CD4-positive, alpha-beta T cell treated with Interleukin-2 at 100 ng/mL for 4 hours (primary cell): Measurements from ENCODE around the gene PNPLA1.
"Not testable (repeated sequence)": the region's sequence is repeated elsewhere in the genome, so short reads cannot be mapped to it uniquely, and the experiment has no call there.

Source experiments
- DNase-seq: peaks from one replicate; pipeline ENCODE4 v3.0.0-alpha.2; 2020; ENCODE audit warnings: low spot score

Gene PNPLA1

GRCh38 chr6:36336779-36337241 is 67.0 kb downstream of the PNPLA1 start, which contains the start of gene BNIP5:
BNIP5 (minus strand) TSS chr6:36336888; CDS start chr6:36330690, 6,198 bp downstream.
- peak; percentile 6 for DNase-seq

DNA sequence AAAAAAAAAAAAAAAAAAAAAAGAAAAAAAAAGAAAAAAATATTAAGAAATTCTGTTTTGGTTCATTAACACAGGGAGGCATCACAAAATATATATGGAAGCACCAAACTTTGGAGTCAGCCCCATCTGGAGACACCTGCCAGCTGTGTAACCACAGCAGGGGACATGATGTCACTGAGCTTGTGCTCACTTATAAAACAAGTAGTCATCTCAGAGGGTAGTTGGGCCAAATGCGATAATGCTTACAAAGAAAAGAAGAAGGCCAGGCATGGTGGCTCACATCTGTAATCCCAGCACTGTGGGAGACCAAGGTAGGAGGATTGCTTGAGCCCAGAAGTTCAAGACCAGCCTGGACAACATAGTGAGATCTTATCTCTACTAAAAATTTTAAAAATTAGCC is 68.0 kb downstream of the PNPLA1 start:
- DNase-seq: no peak

GRCh38 chr6:36338223-36338622 is 68.4 kb downstream of the PNPLA1 start:
- DNase-seq: not testable (repeated sequence)

GRCh38 chr6:36339146-36339545 is 69.3 kb downstream of the PNPLA1 start:
- no peak for DNase-seq

GRCh38 chr6:36340306-36340617 is 70.4 kb downstream of the PNPLA1 start:
- DNase-seq: no peak

GRCh38 chr6:36340618-36341454 is 71.0 kb downstream of the PNPLA1 start:
- DNase-seq: peak; percentile 74

DNA sequence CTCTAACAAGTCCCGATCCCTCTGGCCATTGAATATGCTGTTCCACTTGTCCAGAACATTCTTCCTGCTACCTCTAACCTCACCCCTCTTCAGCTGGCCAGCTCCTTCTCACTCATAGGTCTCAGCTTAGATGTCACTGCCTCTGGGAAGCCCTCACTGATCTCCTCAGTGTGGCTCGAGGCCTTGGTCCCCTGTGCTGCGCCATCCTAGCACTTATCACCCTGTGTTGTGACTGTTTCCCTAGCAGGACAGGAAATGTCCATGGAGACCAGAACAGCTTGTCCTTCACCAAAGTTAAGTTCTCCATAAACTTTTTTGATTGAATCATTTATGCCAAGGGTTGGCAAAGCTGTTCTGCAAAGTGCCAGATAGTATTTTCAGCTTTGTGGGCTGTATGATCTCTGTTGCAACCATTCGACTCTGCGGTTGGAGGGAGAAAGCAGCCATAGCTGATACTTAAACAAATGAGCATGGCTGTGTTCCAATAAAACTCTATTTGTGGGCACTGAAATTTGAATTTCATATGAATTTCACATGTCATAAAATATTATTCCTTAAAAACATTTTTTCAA is 73.3 kb downstream of the PNPLA1 start:
- no peak for DNase-seq

DNA sequence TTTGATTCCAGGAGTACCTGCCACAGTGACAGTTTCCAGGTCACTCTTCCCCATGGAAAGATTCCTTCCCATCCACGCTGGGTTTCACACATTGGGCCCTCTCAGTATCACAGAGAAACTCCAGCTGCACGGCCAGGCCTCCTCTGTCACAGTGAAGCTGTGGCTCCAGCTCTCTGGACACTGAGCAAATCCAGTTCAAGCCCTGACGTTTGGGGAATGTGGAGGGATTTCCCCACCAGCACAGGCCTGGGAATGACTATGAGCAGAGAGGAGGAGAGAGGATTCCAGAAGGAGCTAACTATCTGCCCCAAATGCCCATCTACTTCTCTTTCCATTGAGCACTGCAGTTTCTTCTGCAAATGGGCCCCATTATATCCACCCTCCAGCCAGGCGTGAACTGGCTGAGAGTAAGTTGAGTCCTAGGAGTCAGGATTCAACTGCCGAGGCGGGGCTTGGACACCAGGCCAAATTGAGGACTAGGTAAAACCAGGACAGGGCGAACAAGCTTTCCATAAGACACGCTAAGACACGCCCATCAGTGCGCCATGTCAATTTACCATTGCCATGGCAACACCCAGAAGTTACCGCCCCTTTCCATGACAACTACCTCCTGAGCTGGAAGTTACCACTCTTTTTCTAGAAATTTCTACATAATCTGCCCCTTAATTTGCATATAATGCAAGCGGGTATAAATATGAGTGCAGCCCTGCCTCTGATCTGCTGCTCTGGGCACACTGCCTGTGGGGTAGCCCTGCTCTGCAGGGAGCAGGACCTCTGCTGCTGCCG is 76.0 kb downstream of the PNPLA1 start:
- DNase-seq: no peak

DNA sequence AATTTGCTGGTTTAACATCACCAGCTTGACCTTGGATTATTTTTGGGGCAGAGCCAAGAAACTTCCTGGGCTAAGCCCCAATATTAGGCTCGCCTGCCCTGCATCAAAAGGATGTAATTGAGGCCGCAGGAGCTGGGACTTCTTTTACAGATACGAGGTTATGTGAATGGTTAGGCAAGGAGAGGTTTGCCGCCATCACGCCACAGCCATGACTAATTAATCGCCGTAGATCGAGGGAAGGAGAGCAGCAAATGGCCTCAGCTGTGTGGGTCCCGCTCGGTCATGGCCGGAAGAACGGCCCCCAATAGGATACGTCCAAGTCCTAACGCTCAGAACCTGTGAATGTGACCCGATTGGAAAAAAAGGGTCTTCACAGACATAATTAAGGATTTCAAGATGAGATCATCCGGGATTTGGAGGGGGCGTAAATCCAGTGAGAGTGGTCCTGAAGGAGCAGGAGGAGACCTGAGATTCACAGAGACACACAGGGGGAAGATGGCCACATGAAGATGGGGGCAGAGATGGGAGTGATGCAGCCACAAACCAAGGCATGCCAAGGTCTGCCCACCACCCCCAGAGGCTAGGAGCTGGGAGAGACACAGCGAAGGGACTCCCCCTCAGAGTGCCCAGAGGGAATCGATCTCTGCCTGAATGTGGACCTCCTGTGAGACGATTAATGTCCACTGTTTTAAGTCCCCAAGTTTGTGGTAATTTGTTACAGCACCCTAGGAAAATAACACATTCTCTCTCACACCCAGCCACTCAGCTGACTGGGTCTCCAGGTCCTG is 76.8 kb downstream of the PNPLA1 start:
- DNase-seq: no peak

GRCh38 chr6:36347621-36348020 is 77.8 kb downstream of the PNPLA1 start:
- DNase-seq: no peak

- no peak for DNase-seq
These were observed 79.4 kb downstream of the PNPLA1 start for GRCh38 chr6:36349240-36349639.

DNA sequence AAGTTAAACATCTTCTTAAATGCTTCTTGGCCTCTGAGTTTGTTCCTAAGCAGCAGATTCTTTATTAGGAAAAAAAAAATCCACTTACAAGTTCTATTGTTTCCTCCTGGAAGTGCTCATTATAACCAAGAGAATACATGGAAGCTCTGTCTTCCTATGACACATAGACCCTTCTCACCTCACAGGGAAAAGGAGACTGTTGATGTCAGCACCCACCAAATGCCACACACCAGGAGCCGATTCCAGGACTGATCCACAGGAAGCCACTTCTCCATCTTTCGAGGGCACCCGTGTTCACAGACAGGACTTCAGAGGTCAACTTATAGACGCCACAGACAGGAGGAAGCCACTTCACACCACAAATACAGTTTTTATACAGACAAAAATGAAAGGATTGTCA is 80.2 kb downstream of the PNPLA1 start:
- no peak for DNase-seq

DNA sequence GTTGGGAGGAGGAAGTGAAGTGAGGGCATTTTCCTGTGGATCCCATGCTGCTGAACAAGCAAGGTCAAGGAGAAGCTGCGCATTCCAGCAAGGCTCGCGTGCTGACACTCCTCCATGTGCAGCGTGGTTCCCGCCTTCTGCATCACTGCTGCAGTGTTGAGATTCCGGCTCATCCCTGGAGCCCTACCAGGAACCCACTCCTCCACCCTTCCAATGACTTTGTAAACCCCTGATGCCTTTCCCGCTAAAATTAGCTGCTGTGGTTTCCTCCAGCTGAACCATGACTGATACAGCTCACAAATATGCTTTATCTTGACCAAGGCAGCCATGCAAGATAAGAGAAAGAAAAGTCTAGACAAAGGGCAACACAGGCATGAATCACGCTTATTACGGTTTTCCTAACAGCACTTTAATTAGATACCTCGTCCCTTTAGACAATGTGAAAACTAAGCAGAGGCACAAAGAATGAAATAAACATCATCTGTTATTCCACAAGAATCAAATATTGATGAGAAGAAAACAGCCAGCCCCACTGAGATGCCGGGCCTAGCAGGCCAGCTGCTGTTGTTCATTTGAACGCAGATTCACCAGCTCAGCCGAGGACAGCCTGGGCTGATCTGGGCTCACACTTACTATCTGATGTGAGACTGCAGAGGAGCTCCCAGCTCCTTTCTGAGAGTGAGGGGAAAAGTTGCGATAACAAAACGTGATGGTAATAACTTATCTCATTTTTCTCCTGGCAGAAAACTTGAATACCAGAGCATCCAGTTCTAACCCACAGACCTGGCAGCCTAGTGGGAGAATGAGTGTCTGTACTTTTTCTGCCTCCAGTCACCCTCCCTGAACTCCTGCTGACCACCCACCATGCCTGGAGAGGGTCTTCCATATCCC is 81.1 kb downstream of the PNPLA1 start:
- DNase-seq: no peak

DNA sequence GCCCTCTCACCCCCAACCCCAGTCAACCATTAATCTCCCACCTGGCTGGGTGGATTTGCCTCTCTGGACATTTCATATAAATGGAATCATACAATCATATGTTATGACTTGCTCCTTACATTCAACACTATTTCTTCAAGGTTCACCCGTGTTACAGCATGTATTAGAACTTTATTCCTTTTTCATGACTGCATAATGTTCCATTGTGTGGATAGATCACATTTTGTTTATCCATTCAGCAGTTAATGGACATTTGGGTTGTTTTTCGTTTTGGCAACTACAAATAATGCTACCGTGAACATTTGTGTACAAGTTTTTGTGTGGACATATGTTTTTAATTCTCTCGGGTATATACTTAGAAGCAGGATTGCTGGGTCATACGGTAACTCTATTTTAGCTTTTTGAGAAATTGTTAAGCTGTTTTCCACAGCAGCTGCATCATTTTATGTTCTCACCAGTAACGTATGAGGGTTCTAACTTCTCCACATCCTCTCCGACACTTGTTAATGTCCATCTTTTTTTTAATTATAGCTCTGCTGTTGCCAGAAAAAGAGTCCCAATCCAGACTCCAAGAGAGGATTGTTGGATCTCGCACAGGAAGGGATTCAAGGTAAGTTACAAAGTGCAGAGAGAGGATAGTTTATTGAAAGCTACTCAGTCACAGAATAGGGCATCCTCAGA is 82.8 kb downstream of the PNPLA1 start:
- no peak for DNase-seq

DNA sequence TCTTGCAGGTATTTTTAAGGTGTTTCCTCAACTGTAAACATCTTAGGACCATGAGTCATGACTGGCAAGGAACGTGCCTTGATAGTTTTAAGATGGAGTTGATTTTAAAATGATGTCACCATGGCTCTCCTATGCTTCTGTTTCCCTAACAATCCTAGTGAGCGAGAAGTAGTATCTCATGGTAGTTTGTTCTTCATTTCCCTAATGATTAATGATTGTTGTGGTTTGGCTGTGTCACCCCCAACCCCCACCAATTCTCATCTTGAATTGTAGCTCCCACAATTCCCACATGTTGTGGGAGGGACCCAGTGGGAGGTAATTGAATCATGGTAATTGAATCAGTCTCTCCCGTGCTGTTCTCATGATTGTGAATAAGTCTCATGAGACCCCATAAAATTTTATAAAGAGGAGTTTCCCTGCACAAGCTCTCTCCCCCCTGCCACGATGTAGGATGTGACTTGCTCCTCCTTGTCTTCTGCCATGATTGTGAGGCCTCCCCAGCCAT is 83.6 kb downstream of the PNPLA1 start:
- no peak for DNase-seq

- no peak for DNase-seq
These were observed 86.0 kb downstream of the PNPLA1 start for GRCh38 chr6:36355819-36356218.

- DNase-seq: no peak
These were observed 88.0 kb downstream of the PNPLA1 start for GRCh38 chr6:36357872-36358225.
